Endothelial cell (in vitro differentiated cells): Measurements from ENCODE around the gene TMEM198. TPM values are rescaled to one million over a fixed set of nuclear protein-coding genes. Genes with fewer than 3 reads are reported as not detected.
A peak's percentile ranks its signal among the peaks of the same experiment; 100 is the strongest.

Experiments
- DNase-seq: peaks from one replicate; pipeline ENCODE4 v3.0.0; 2021; ENCODE audit warnings: low spot score
- H3K27ac Mint-ChIP-seq: one replicate; pipeline ENCODE4 v1.8.0; 2021; ENCODE audit warnings: mixed read lengths, inconsistent platforms; ENCODE audit not compliant: unreplicated experiment
- H3K27me3 Mint-ChIP-seq: one replicate; pipeline ENCODE4 v1.8.0; 2021; ENCODE audit warnings: mild to moderate bottlenecking, moderate library complexity, mixed read lengths, inconsistent platforms; ENCODE audit not compliant: unreplicated experiment
- H3K36me3 Mint-ChIP-seq: one replicate; pipeline ENCODE4 v1.8.0; 2021; ENCODE audit warnings: mild to moderate bottlenecking, low read depth, mixed read lengths, inconsistent platforms; ENCODE audit not compliant: unreplicated experiment
- H3K4me1 Mint-ChIP-seq: one replicate; pipeline ENCODE4 v1.8.0; 2021; ENCODE audit warnings: mild to moderate bottlenecking, mixed read lengths, inconsistent platforms; ENCODE audit not compliant: unreplicated experiment
- H3K4me3 Mint-ChIP-seq: one replicate; pipeline ENCODE4 v1.8.0; 2021; ENCODE audit warnings: mild to moderate bottlenecking, mixed read lengths, inconsistent platforms; ENCODE audit not compliant: unreplicated experiment
- H3K9me3 Mint-ChIP-seq: one replicate; pipeline ENCODE4 v1.8.0; 2021; ENCODE audit warnings: mixed read lengths, inconsistent platforms; ENCODE audit not compliant: unreplicated experiment
- CTCF ChIP-seq: fragments of 200-600 bp; sonication (generic); IDR thresholded peaks from one replicate; pipeline ENCODE4 v1.5.0; 2021; ENCODE audit warnings: antibody characterized with exemption; ENCODE audit not compliant: unreplicated experiment
- total RNA-seq: library from RNA; stranded (reverse); fragmentation: NEBNext Ultra II Directional; extraction: Animal tissue kit (Norgen Biotek cat#: 25700); gene quantifications from one replicate; pipeline ENCODE4 v1.2.1, GENCODE V29; 2021; ENCODE audit not compliant: unreplicated experiment

The TMEM198 gene
- total RNA-seq, 1 donor from 2014 or later = not detected

GRCh38 chr2:219578811-219579613 is 35.2 kb downstream of the TMEM198 start:
- no peaks in the 10 kb centered on the region for H3K9me3 Mint-ChIP-seq
- no peak overlapping the region for H3K27ac Mint-ChIP-seq
- H3K4me3 Mint-ChIP-seq = no peak overlapping the region
- no peak for TF ChIP-seq CTCF
- H3K27me3 Mint-ChIP-seq = peaks cover 18% of the 10 kb centered on the region
- peaks cover 8% of the 10 kb centered on the region for H3K4me1 Mint-ChIP-seq
- DNase-seq = no peak
- no peaks in the 10 kb centered on the region for H3K36me3 Mint-ChIP-seq

GRCh38 chr2:219581346-219581745 is 37.5 kb downstream of the TMEM198 start:
- Mint-ChIP-seq H3K36me3 (no peaks in the 10 kb centered on the region), H3K4me1 (peaks cover 8% of the 10 kb centered on the region)
- TF ChIP-seq CTCF = no peak

DNA sequence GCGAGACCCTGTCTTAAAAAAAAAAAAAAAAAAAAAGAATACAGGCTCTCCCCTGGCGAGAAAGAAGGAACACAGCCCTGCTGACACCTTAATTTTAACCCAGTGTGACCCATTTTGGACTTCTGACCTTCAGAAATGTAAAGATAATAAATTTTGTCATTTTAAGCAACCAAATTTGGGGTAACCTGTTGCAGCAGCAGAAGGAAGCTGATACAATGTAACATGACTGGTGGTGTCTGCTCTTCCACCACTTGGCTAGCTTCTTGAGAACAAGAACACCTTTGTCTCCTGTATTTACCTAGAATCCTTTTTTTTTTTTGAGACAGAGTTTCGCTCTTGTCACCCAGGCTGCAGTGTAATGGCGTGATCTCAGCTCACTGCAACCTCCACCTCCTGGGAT is 47.3 kb downstream of the TMEM198 start:
- no peak for DNase-seq
- no peak overlapping the region for H3K4me3 Mint-ChIP-seq
- no peak overlapping the region for H3K27ac Mint-ChIP-seq
- H3K4me1 Mint-ChIP-seq = no peaks in the 10 kb centered on the region
- no peaks in the 10 kb centered on the region for H3K36me3 Mint-ChIP-seq
- TF ChIP-seq CTCF = no peak
- no peaks in the 10 kb centered on the region for H3K9me3 Mint-ChIP-seq
- H3K27me3 Mint-ChIP-seq = peaks cover 7% of the 10 kb centered on the region

More at GRCh38 chr2:219581346-219581745, 37.5 kb downstream of the TMEM198 start:
- Mint-ChIP-seq H3K27ac (no peak overlapping the region), H3K27me3 (peaks cover 9% of the 10 kb centered on the region), H3K4me3 (no peak overlapping the region), H3K9me3 (no peaks in the 10 kb centered on the region)
- no peak for DNase-seq

DNA sequence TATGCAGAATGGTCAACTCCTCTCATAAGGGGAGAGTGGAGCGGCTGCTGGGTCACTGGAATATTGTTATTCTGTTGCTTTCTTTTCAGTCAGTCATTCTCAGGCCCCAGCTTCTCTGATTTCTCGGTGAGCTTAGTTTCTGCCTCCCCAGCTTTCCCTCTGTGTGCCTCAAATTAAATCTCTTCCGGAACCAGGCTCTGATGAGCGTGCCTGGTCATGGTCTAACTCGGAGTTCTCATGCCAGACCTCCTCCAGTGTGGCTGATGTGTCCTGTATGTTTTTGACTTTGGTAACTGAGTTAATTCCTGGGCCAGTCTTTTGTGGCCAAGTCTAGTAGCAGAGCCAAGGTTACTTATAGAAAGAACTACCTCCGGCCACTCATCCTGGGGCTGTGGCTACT is 48.9 kb downstream of the TMEM198 start:
- Mint-ChIP-seq H3K27ac (no peak overlapping the region), H3K36me3 (no peaks in the 10 kb centered on the region), H3K27me3 (peaks cover 7% of the 10 kb centered on the region), H3K4me3 (no peak overlapping the region), H3K4me1 (peaks cover 10% of the 10 kb centered on the region), H3K9me3 (no peaks in the 10 kb centered on the region)
- no peak for TF ChIP-seq CTCF
- DNase-seq = no peak

- H3K27me3 Mint-ChIP-seq = peaks cover 7% of the 10 kb centered on the region
- H3K27ac Mint-ChIP-seq = no peak overlapping the region
- no peaks in the 10 kb centered on the region for H3K36me3 Mint-ChIP-seq
- TF ChIP-seq CTCF = no peak
- peak overlapping the region; percentile 2 for H3K4me3 Mint-ChIP-seq
- no peak for DNase-seq
- H3K4me1 Mint-ChIP-seq = peaks cover 12% of the 10 kb centered on the region
- H3K9me3 Mint-ChIP-seq = no peaks in the 10 kb centered on the region
Observed at GRCh38 chr2:219593154-219593553, 49.3 kb downstream of the TMEM198 start.
